SHP77 (cell line): ENCODE results near the gene MRPS6.

Experiments used
- DNase-seq, 2 experiments: peaks; one replicate each; lab custom pipeline; 2025; lab: John Stamatoyannopoulos, UW

The MRPS6 gene

GRCh38 chr21:34073032-34073748, at the start of gene MRPS6, which contains the start of gene SLC5A3:
MRPS6 (plus strand) TSS chr21:34073578; CDS start chr21:34073701, 123 bp downstream.
SLC5A3 (plus strand) TSS chr21:34073578; CDS start chr21:34095199, 21,621 bp downstream.
- DNase-seq = peak; percentile 29 to 83

- no peak for DNase-seq
These were observed 49.5 kb upstream of the MRPS6 start for GRCh38 chr21:34023691-34024373.

GRCh38 chr21:34024374-34024693, 49.0 kb upstream of the MRPS6 start:
- DNase-seq = no peak

GRCh38 chr21:34027721-34028461, 45.5 kb upstream of the MRPS6 start:
- no peak for DNase-seq

- peak; percentile 71 to 87 for DNase-seq
These were observed 43.4 kb upstream of the MRPS6 start for GRCh38 chr21:34029743-34030528.

- DNase-seq = peak; percentile 60 to 66
These were observed 41.5 kb upstream of the MRPS6 start for GRCh38 chr21:34031835-34032370.

GRCh38 chr21:34034369-34035014, 38.9 kb upstream of the MRPS6 start:
- no peak for DNase-seq

GRCh38 chr21:34035619-34036354, 37.6 kb upstream of the MRPS6 start:
- no peak for DNase-seq

GRCh38 chr21:34037009-34037795, 36.2 kb upstream of the MRPS6 start:
- DNase-seq = no peak

- DNase-seq = no peak
These were observed 33.5 kb upstream of the MRPS6 start for GRCh38 chr21:34039678-34040382.

GRCh38 chr21:34042735-34043134, 30.6 kb upstream of the MRPS6 start:
- no peak for DNase-seq

GRCh38 chr21:34043333-34043732, 30.0 kb upstream of the MRPS6 start:
- no peak for DNase-seq

GRCh38 chr21:34046917-34047316, 26.5 kb upstream of the MRPS6 start:
- DNase-seq = no peak

- no peak for DNase-seq
These were observed 25.5 kb upstream of the MRPS6 start for GRCh38 chr21:34047835-34048234.

- no peak for DNase-seq
These were observed 21.2 kb upstream of the MRPS6 start for GRCh38 chr21:34052171-34052570.

GRCh38 chr21:34054259-34054658, 19.1 kb upstream of the MRPS6 start:
- DNase-seq = no peak

GRCh38 chr21:34055615-34056014, 17.8 kb upstream of the MRPS6 start:
- no peak for DNase-seq

GRCh38 chr21:34061983-34062382, 11.4 kb upstream of the MRPS6 start:
- no peak for DNase-seq

- no peak for DNase-seq
These were observed 8.4 kb upstream of the MRPS6 start for GRCh38 chr21:34065027-34065426.
